ENCODE measurements around the gene RSU1. TPM values are rescaled to one million over a fixed set of nuclear protein-coding genes. Genes with fewer than 3 reads are reported as not detected.

Gene RSU1
- polyA plus RNA-seq, 2 donors, result 24.7 to 44.6 TPM

DNA sequence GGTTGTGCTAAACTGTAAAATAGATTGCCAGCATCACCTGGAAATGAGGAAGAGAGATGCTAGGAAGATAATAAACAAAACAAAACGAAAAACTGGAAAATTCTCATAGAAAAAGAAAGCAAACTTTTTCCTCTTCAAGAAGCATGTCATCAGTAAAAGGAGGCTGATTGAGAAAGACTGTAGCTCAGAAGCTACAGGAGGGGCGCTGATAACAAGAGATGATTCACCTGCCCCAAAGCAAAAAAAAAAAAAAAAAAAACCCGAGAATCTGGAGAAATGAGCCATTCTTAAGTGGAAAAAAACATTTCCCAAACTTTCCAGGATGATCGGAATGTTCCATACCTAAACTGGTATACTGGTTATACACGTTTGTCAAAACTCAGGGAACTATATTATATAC lies 165.1 kb downstream of the RSU1 start:
- no peaks in the 10 kb centered on the region for H3K9me3 ChIP-seq (ENCODE audit: control insufficient read depth in 2 of 2, insufficient read depth in 1 of 2, low read depth in 1 of 2, low read length in 1 of 2)
- WGBS, 2 donors, result 66 to 77% methylated on average over 5 of the region's 5 CpGs

GRCh38 chr10:16649757-16650156 lies 167.5 kb downstream of the RSU1 start:
- H3K4me1 ChIP-seq (ENCODE audit: control insufficient read depth in 2 of 2, insufficient read depth in 2 of 2, low read length in 1 of 2), result no peaks in the 10 kb centered on the region
- no peak overlapping the region for H3K4me3 ChIP-seq (ENCODE audit: low read depth in 1 of 2, low read length in 2 of 2)
- WGBS, 2 donors, result 67 to 83% methylated on average over 2 of the region's 2 CpGs
- no peaks in the 10 kb centered on the region for H3K27me3 ChIP-seq (ENCODE audit: control insufficient read depth in 1 of 2, insufficient read depth in 2 of 2, low read length in 2 of 2)
- no peaks in the 10 kb centered on the region for H3K36me3 ChIP-seq (ENCODE audit: control insufficient read depth in 2 of 2, insufficient read depth in 2 of 2, low read length in 1 of 2)
- H3K27ac ChIP-seq (ENCODE audit: low read depth in 2 of 2, low read length in 1 of 2), result no peak overlapping the region
- H3K9me3 ChIP-seq (ENCODE audit: control insufficient read depth in 2 of 2, insufficient read depth in 1 of 2, low read depth in 1 of 2, low read length in 1 of 2), result no peaks in the 10 kb centered on the region

More for the DNA sequence above, 165.1 kb downstream of the RSU1 start:
- no peak overlapping the region for H3K27ac ChIP-seq (ENCODE audit: low read depth in 2 of 2, low read length in 1 of 2)
- H3K4me3 ChIP-seq (ENCODE audit: low read depth in 1 of 2, low read length in 2 of 2), result no peak overlapping the region
- no peaks in the 10 kb centered on the region for H3K27me3 ChIP-seq (ENCODE audit: control insufficient read depth in 1 of 2, insufficient read depth in 2 of 2, low read length in 2 of 2)
- no peaks in the 10 kb centered on the region for H3K4me1 ChIP-seq (ENCODE audit: control insufficient read depth in 2 of 2, insufficient read depth in 2 of 2, low read length in 1 of 2)
- no peaks in the 10 kb centered on the region for H3K36me3 ChIP-seq (ENCODE audit: control insufficient read depth in 2 of 2, insufficient read depth in 2 of 2, low read length in 1 of 2)

DNA sequence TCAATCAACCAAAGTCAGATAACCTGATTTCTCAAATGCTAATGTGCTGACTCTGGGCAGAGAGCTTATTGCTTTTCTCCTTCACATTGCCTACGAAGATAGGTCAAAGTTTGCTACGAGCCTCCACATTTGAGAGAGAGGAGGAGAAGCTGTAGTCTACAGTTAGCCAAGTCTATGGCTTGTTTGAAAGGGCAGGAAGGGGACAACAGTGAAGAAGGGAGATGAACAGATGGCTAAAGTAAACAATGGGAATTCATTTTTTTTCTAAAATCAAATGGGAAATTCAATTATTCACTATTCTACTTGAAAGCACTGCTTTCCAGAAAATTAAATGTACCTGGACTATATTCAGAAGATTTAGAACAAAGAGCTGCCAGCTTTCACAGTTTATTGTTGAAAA lies 168.9 kb downstream of the RSU1 start:
- no peaks in the 10 kb centered on the region for H3K27me3 ChIP-seq (ENCODE audit: control insufficient read depth in 1 of 2, insufficient read depth in 2 of 2, low read length in 2 of 2)
- H3K36me3 ChIP-seq (ENCODE audit: control insufficient read depth in 2 of 2, insufficient read depth in 2 of 2, low read length in 1 of 2), result no peaks in the 10 kb centered on the region
- 84 to 88% methylated on average over 2 of the region's 2 CpGs for WGBS, 2 donors
- no peak overlapping the region for H3K4me3 ChIP-seq (ENCODE audit: low read depth in 1 of 2, low read length in 2 of 2)
- no peak overlapping the region for H3K27ac ChIP-seq (ENCODE audit: low read depth in 2 of 2, low read length in 1 of 2)
- no peaks in the 10 kb centered on the region for H3K4me1 ChIP-seq (ENCODE audit: control insufficient read depth in 2 of 2, insufficient read depth in 2 of 2, low read length in 1 of 2)
- no peaks in the 10 kb centered on the region for H3K9me3 ChIP-seq (ENCODE audit: control insufficient read depth in 2 of 2, insufficient read depth in 1 of 2, low read depth in 1 of 2, low read length in 1 of 2)

GRCh38 chr10:16646181-16647059 lies 170.8 kb downstream of the RSU1 start:
- no peaks in the 10 kb centered on the region for H3K4me1 ChIP-seq (ENCODE audit: control insufficient read depth in 2 of 2, insufficient read depth in 2 of 2, low read length in 1 of 2)
- 91 to 92% methylated on average over 13 of the region's 13 CpGs for WGBS, 2 donors
- H3K36me3 ChIP-seq (ENCODE audit: control insufficient read depth in 2 of 2, insufficient read depth in 2 of 2, low read length in 1 of 2), result no peaks in the 10 kb centered on the region
- H3K27ac ChIP-seq (ENCODE audit: low read depth in 2 of 2, low read length in 1 of 2), result no peak overlapping the region
- H3K9me3 ChIP-seq (ENCODE audit: control insufficient read depth in 2 of 2, insufficient read depth in 1 of 2, low read depth in 1 of 2, low read length in 1 of 2), result no peaks in the 10 kb centered on the region
- H3K4me3 ChIP-seq (ENCODE audit: low read depth in 1 of 2, low read length in 2 of 2), result no peak overlapping the region
- no peaks in the 10 kb centered on the region for H3K27me3 ChIP-seq (ENCODE audit: control insufficient read depth in 1 of 2, insufficient read depth in 2 of 2, low read length in 2 of 2)

- H3K27ac ChIP-seq (ENCODE audit: low read depth in 2 of 2, low read length in 1 of 2), result no peak overlapping the region
- no peaks in the 10 kb centered on the region for H3K36me3 ChIP-seq (ENCODE audit: control insufficient read depth in 2 of 2, insufficient read depth in 2 of 2, low read length in 1 of 2)
- no peak overlapping the region for H3K4me3 ChIP-seq (ENCODE audit: low read depth in 1 of 2, low read length in 2 of 2)
- 58 to 77% methylated on average over 5 of the region's 5 CpGs for WGBS, 2 donors
- H3K4me1 ChIP-seq (ENCODE audit: control insufficient read depth in 2 of 2, insufficient read depth in 2 of 2, low read length in 1 of 2), result no peaks in the 10 kb centered on the region
- no peaks in the 10 kb centered on the region for H3K9me3 ChIP-seq (ENCODE audit: control insufficient read depth in 2 of 2, insufficient read depth in 1 of 2, low read depth in 1 of 2, low read length in 1 of 2)
- H3K27me3 ChIP-seq (ENCODE audit: control insufficient read depth in 1 of 2, insufficient read depth in 2 of 2, low read length in 2 of 2), result no peaks in the 10 kb centered on the region
Measured at GRCh38 chr10:16644146-16644545, 173.1 kb downstream of the RSU1 start.

GRCh38 chr10:16643502-16643901 lies 173.7 kb downstream of the RSU1 start:
- Histone ChIP-seq H3K27me3 (ENCODE audit: control insufficient read depth in 1 of 2, insufficient read depth in 2 of 2, low read length in 2 of 2) (no peaks in the 10 kb centered on the region), H3K4me3 (ENCODE audit: low read depth in 1 of 2, low read length in 2 of 2) (no peak overlapping the region), H3K36me3 (ENCODE audit: control insufficient read depth in 2 of 2, insufficient read depth in 2 of 2, low read length in 1 of 2) (no peaks in the 10 kb centered on the region), H3K9me3 (ENCODE audit: control insufficient read depth in 2 of 2, insufficient read depth in 1 of 2, low read depth in 1 of 2, low read length in 1 of 2) (no peaks in the 10 kb centered on the region), H3K27ac (ENCODE audit: low read depth in 2 of 2, low read length in 1 of 2) (no peak overlapping the region), H3K4me1 (ENCODE audit: control insufficient read depth in 2 of 2, insufficient read depth in 2 of 2, low read length in 1 of 2) (no peaks in the 10 kb centered on the region)
- 90 to 93% methylated on average over 3 of the region's 3 CpGs for WGBS, 2 donors

GRCh38 chr10:16640153-16640552 lies 177.1 kb downstream of the RSU1 start:
- WGBS, 2 donors, result 73 to 81% methylated on average over 2 of the region's 2 CpGs
- no peaks in the 10 kb centered on the region for H3K36me3 ChIP-seq (ENCODE audit: control insufficient read depth in 2 of 2, insufficient read depth in 2 of 2, low read length in 1 of 2)
- H3K27ac ChIP-seq (ENCODE audit: low read depth in 2 of 2, low read length in 1 of 2), result no peak overlapping the region
- no peak overlapping the region for H3K4me3 ChIP-seq (ENCODE audit: low read depth in 1 of 2, low read length in 2 of 2)
- H3K27me3 ChIP-seq (ENCODE audit: control insufficient read depth in 1 of 2, insufficient read depth in 2 of 2, low read length in 2 of 2), result no peaks in the 10 kb centered on the region
- H3K9me3 ChIP-seq (ENCODE audit: control insufficient read depth in 2 of 2, insufficient read depth in 1 of 2, low read depth in 1 of 2, low read length in 1 of 2), result no peaks in the 10 kb centered on the region
- no peaks in the 10 kb centered on the region for H3K4me1 ChIP-seq (ENCODE audit: control insufficient read depth in 2 of 2, insufficient read depth in 2 of 2, low read length in 1 of 2)

- Histone ChIP-seq H3K27me3 (ENCODE audit: control insufficient read depth in 1 of 2, insufficient read depth in 2 of 2, low read length in 2 of 2) (no peaks in the 10 kb centered on the region), H3K9me3 (ENCODE audit: control insufficient read depth in 2 of 2, insufficient read depth in 1 of 2, low read depth in 1 of 2, low read length in 1 of 2) (no peaks in the 10 kb centered on the region), H3K4me1 (ENCODE audit: control insufficient read depth in 2 of 2, insufficient read depth in 2 of 2, low read length in 1 of 2) (no peaks in the 10 kb centered on the region), H3K36me3 (ENCODE audit: control insufficient read depth in 2 of 2, insufficient read depth in 2 of 2, low read length in 1 of 2) (no peaks in the 10 kb centered on the region), H3K4me3 (ENCODE audit: low read depth in 1 of 2, low read length in 2 of 2) (no peak overlapping the region), H3K27ac (ENCODE audit: low read depth in 2 of 2, low read length in 1 of 2) (no peak overlapping the region)
- WGBS, 2 donors, result 77 to 79% methylated on average over 4 of the region's 4 CpGs
Measured at GRCh38 chr10:16639471-16639870, 177.8 kb downstream of the RSU1 start.

DNA sequence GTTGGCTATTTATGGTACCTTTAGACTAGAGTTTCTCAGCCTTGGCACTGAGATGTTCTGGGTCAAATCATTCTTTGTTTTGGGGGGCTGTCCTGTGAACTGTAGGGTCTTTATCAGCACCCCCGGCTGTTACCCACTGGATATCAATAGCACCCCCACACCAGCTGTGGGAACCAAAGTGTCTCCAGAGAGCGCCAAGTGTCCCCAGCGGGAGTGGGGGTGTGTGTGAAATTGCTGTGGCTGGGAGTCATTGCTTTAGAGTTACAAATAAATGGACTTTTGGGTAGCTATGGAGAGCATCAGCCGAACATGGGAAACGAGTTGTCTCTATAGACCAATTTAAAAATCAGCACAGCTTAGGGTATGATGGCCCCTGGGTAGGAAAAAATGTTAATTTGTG lies 184.2 kb downstream of the RSU1 start:
- no peaks in the 10 kb centered on the region for H3K4me1 ChIP-seq (ENCODE audit: control insufficient read depth in 2 of 2, insufficient read depth in 2 of 2, low read length in 1 of 2)
- peaks cover 0 to 2% of the 10 kb centered on the region in 2 donors for H3K9me3 ChIP-seq (ENCODE audit: control insufficient read depth in 2 of 2, insufficient read depth in 1 of 2, low read depth in 1 of 2, low read length in 1 of 2)
- no peaks in the 10 kb centered on the region for H3K27me3 ChIP-seq (ENCODE audit: control insufficient read depth in 1 of 2, insufficient read depth in 2 of 2, low read length in 2 of 2)
- H3K27ac ChIP-seq (ENCODE audit: low read depth in 2 of 2, low read length in 1 of 2), result no peak overlapping the region
- no peak overlapping the region for H3K4me3 ChIP-seq (ENCODE audit: low read depth in 1 of 2, low read length in 2 of 2)
- peaks cover 0 to 2% of the 10 kb centered on the region in 2 donors for H3K36me3 ChIP-seq (ENCODE audit: control insufficient read depth in 2 of 2, insufficient read depth in 2 of 2, low read length in 1 of 2)
- 96 to 98% methylated on average over 5 of the region's 5 CpGs for WGBS, 2 donors

DNA sequence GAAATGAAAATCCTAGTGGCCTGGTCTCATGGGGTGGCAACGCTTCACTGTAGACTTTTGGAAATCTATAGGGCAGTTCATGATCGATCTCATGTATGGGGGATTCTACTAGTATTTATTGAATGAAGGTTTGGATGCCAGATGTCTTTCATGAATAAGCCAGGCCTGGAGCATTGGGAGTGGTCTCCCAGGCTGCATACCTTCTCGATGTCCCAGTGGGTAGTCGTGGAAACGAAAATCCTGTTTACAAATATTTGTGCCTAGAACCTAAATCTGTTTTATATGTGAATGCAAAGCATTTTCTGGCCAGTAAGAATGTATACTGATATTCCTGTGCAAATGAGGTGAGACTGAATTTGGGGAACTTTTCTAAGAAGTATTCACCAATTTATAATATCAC lies 190.5 kb downstream of the RSU1 start:
- 73 to 84% methylated on average over 5 of the region's 5 CpGs for WGBS, 2 donors
- Histone ChIP-seq H3K4me3 (ENCODE audit: low read depth in 1 of 2, low read length in 2 of 2) (no peak overlapping the region), H3K27me3 (ENCODE audit: control insufficient read depth in 1 of 2, insufficient read depth in 2 of 2, low read length in 2 of 2) (no peaks in the 10 kb centered on the region), H3K36me3 (ENCODE audit: control insufficient read depth in 2 of 2, insufficient read depth in 2 of 2, low read length in 1 of 2) (no peaks in the 10 kb centered on the region), H3K9me3 (ENCODE audit: control insufficient read depth in 2 of 2, insufficient read depth in 1 of 2, low read depth in 1 of 2, low read length in 1 of 2) (no peaks in the 10 kb centered on the region), H3K4me1 (ENCODE audit: control insufficient read depth in 2 of 2, insufficient read depth in 2 of 2, low read length in 1 of 2) (no peaks in the 10 kb centered on the region), H3K27ac (ENCODE audit: low read depth in 2 of 2, low read length in 1 of 2) (no peak overlapping the region)

Data from esophagus (tissue), 2 donors.